Activated naive CD8-positive, alpha-beta T cell (primary cell): ENCODE measurements around the gene ANO2.

Experiments
- H3K27ac Mint-ChIP-seq: one replicate; pipeline ENCODE4 v1.8.0; 2021; ENCODE audit warnings: mixed read lengths
- H3K27me3 Mint-ChIP-seq: one replicate; pipeline ENCODE4 v1.8.0; 2021; ENCODE audit warnings: mixed read lengths
- H3K36me3 Mint-ChIP-seq: one replicate; pipeline ENCODE4 v1.8.0; 2021; ENCODE audit warnings: mixed read lengths
- H3K4me1 Mint-ChIP-seq: one replicate; pipeline ENCODE4 v1.8.0; 2021; ENCODE audit warnings: low read depth, mixed read lengths
- H3K4me3 Mint-ChIP-seq: one replicate; pipeline ENCODE4 v1.8.0; 2021; ENCODE audit warnings: mild to moderate bottlenecking, mixed read lengths
- H3K9me3 Mint-ChIP-seq: one replicate; pipeline ENCODE4 v1.8.0; 2021; ENCODE audit warnings: low read depth, mixed read lengths

ANO2 gene

DNA sequence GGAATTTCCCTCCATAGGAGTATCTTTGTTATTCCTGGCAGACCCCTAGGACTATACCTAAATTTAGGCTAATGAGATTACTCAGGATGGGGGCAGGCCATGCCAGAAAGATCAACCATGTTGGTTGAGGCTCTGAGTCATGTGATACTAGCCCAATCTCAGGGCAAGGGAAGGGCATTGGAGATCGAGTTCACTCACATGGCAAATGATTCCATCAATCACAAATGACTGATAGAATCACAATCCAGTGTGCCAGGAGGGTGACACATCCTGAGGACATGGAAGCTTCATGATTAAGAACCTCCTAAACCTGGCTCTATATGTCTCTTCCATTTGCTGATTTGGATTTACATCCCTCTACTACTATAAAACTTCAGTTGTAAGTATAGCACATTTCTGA, 330.8 kb downstream of the ANO2 start:
- no peak overlapping the region for H3K27ac Mint-ChIP-seq
- H3K4me3 Mint-ChIP-seq: no peak overlapping the region
- no peaks in the 10 kb centered on the region for H3K36me3 Mint-ChIP-seq
- H3K4me1 Mint-ChIP-seq: no peaks in the 10 kb centered on the region
- H3K9me3 Mint-ChIP-seq: no peaks in the 10 kb centered on the region
- peaks cover 1% of the 10 kb centered on the region for H3K27me3 Mint-ChIP-seq

DNA sequence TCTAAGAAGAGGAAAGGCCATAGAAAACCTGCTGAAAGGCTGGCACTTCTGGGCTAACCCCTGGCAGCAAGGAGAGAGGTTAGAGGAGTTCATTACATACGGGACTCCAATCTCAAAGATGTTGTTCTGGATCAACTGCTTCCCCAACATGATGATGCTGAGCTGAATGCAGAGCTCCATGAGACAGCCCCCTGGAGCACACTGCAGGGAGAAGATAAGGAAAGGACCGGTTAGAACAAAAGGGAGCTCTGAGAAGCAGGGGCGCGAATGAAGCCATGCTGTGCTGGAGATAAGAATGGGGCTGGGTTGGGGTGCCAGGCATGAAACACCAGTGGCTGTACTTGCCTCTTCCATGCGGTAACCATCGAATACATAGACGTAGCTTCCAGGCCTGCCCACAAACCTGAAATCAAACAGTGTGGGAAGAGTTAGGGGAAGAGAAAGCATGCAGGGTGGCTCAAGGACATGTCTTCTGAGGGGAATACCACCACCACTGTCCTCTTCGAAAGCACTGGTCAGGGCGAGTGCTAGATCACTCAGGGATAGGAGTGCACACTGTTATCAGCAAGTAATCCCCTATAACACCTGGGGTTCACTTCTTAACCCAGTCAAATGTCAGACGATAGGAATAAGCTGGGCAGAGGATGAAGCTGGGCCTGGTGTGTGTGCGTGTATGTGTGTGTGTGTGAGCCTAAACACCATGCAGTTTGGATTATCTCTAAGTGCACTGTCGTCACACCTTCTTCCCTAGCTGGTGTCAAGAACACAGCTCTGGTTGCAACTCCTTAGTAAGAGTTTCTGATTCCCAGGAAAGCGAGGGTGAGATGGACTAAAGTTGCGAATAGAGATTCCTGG, 332.3 kb downstream of the ANO2 start:
- H3K27ac Mint-ChIP-seq: no peak overlapping the region
- no peak overlapping the region for H3K4me3 Mint-ChIP-seq
- no peaks in the 10 kb centered on the region for H3K4me1 Mint-ChIP-seq
- no peaks in the 10 kb centered on the region for H3K9me3 Mint-ChIP-seq
- H3K36me3 Mint-ChIP-seq: no peaks in the 10 kb centered on the region
- no peaks in the 10 kb centered on the region for H3K27me3 Mint-ChIP-seq

DNA sequence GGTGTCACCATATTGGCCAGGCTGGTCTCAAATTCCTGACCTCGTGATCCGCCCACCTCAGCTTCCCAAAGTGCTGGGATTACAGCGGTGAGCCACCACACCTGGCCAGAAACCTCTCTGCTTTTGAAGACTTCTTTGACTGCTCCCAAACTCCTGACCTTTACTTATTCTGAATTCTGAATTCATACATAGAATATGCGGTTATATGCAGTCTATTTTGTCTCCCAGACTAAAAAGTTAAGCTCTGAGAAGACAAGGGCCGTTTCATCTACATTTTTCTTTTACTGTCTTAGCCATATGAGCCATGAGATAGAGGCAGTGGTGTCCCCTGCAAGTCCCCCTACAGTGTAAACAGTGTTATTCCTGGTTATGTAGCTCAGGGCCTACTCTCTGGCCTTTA, 333.9 kb downstream of the ANO2 start:
- Mint-ChIP-seq H3K27me3 (no peaks in the 10 kb centered on the region), H3K36me3 (no peaks in the 10 kb centered on the region), H3K27ac (no peak overlapping the region), H3K4me3 (no peak overlapping the region), H3K9me3 (no peaks in the 10 kb centered on the region), H3K4me1 (no peaks in the 10 kb centered on the region)

DNA sequence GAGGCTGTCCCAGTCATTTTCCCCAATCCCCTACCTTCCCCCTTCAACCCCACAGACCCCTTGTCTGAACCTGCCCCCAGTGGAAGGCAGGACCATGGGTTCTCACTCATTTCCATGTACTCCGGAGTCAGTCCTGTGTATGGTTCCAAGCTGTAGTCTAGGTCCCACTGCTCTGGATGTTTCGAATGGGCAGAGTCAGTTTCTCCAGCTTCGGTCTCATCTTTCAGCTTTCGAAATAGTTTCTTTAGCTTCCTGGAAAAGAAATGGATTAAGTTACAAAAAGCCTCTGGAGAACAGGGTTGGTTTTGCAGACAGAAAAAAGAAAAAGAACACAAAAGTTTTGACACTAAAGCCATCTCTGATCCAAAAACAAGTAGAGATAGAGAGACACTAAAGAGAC, 345.7 kb downstream of the ANO2 start:
- Mint-ChIP-seq H3K4me3 (no peak overlapping the region), H3K9me3 (no peaks in the 10 kb centered on the region)

DNA sequence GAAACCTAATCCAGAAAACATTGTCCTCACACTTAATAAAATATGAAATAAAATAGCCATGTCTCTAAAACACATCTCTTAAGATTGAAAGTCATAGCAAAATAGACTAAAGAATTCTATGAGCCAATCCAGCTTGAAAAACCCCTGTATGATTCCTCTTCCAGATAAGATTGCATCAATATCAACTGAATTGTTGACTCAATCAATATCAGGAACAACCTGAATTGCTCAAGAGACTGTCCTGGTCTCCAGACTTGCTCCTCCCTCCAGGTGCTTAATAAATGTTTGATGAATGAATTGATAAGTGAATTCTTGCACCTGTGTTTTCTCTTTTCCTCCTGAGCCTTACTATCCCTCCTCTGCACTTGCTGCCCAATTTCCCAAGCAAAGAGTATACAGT, 351.1 kb downstream of the ANO2 start:
- Mint-ChIP-seq H3K27me3 (peaks cover 11% of the 10 kb centered on the region), H3K4me1 (no peaks in the 10 kb centered on the region), H3K4me3 (no peak overlapping the region), H3K36me3 (no peaks in the 10 kb centered on the region), H3K27ac (no peak overlapping the region), H3K9me3 (no peaks in the 10 kb centered on the region)

More for the DNA sequence above, 345.7 kb downstream of the ANO2 start:
- Mint-ChIP-seq H3K36me3 (no peaks in the 10 kb centered on the region), H3K27ac (no peak overlapping the region), H3K27me3 (peaks cover 12% of the 10 kb centered on the region), H3K4me1 (no peaks in the 10 kb centered on the region)

DNA sequence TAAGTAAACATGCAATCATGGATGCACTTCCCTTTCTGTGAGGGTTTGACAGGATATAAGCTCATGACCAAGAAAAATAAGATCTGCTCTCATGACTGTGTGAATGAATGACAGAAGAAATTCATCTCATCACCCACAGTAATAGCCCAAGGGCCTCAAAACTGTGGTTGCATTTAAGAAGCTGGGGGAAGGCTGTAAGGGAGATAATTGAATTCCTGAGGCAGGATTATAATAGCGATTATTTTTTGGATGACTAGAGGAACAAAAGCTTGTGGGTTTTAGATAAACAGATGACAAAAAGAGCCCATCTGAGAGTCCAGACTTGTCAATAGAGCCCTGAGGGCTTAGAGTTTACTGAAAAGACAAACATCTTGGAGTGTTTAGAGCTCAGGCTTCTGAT, 352.0 kb downstream of the ANO2 start:
- H3K4me3 Mint-ChIP-seq: no peak overlapping the region
- H3K4me1 Mint-ChIP-seq: no peaks in the 10 kb centered on the region
- H3K27ac Mint-ChIP-seq: no peak overlapping the region
- H3K36me3 Mint-ChIP-seq: no peaks in the 10 kb centered on the region
- H3K27me3 Mint-ChIP-seq: peaks cover 11% of the 10 kb centered on the region
- H3K9me3 Mint-ChIP-seq: no peaks in the 10 kb centered on the region

DNA sequence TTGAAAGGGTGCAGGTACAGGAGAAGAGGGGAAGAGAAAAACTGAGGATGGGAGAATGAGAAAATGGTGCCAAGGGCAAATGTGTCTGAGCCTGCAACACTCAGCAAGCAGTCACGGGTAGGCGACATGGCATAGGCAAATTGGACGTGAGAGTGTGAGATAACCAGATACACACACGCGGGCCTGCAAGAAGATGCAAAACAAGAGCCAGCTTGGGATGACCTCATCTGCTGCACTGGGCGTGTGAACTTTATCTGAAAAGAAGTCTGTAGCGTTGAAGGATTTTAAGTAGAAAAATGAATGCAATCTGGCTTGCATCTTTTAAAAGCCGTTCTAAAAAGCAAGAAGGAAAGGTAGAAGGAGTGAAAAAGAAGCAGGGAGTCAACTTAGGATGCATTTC, 352.7 kb downstream of the ANO2 start:
- H3K36me3 Mint-ChIP-seq: no peaks in the 10 kb centered on the region
- H3K4me1 Mint-ChIP-seq: no peaks in the 10 kb centered on the region
- H3K27ac Mint-ChIP-seq: no peak overlapping the region
- H3K9me3 Mint-ChIP-seq: no peaks in the 10 kb centered on the region
- no peak overlapping the region for H3K4me3 Mint-ChIP-seq
- H3K27me3 Mint-ChIP-seq: peaks cover 8% of the 10 kb centered on the region

DNA sequence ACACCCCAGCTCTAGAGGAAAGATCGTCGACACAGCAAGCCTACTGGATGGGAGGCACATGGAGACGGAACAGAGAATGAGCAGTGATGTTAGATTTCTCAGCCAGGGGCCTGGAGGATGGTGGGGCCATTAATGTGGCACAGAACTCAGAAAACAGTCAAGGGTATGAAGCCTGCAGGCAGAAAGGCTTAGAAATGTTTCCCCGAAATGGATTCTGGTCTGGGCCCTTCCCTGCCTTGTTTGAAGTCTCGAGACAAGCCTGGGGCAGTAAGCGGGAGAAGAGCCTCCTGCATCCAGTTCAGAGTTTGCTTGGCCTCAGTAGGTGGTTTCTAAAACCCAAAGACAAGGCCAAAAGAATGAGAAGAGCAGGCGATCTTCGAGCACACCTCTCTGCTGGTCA, 354.7 kb downstream of the ANO2 start:
- Mint-ChIP-seq H3K27me3 (peaks cover 5% of the 10 kb centered on the region), H3K36me3 (no peaks in the 10 kb centered on the region), H3K27ac (no peak overlapping the region), H3K4me3 (no peak overlapping the region), H3K4me1 (no peaks in the 10 kb centered on the region), H3K9me3 (no peaks in the 10 kb centered on the region)

DNA sequence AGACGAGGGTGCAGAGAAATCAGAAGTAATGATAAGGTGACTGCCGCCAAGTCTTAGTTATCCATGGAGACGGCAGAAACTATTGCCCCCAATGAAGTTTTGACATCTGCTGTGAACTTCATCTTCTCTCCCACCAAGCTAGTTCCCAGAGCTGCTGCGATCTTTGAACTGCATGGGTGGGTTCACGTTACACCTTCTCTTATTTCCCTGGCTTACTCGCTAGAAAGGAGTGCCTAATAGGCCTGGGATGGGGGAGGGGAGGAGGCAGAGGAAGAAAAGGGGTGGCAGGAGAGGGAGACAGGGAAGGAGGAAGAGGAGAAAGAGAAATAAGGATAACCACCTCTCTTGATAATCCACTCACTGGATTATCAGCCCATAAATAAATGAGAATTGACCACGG, 356.0 kb downstream of the ANO2 start:
- H3K27ac Mint-ChIP-seq: no peak overlapping the region
- no peaks in the 10 kb centered on the region for H3K36me3 Mint-ChIP-seq
- no peaks in the 10 kb centered on the region for H3K9me3 Mint-ChIP-seq

DNA sequence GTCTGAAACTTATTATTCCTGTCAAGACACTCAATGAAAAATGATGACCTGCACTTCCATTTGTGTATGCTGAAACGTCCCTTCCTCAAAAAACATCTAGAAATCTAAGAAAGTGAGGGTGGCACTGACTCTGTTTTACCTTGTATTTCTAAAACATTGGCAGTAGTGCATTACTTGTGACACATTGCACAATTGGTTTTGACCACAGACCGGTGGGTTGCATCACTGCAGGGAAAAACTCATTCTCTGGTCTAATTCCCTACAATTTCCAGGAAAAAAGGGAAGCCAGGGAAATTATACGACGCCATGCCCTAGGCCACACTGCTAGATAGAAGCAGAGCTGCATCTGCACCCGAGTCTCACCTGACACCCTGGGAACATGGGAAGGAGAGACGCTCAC, 356.5 kb downstream of the ANO2 start:
- no peak overlapping the region for H3K27ac Mint-ChIP-seq
- H3K9me3 Mint-ChIP-seq: no peaks in the 10 kb centered on the region
- no peaks in the 10 kb centered on the region for H3K36me3 Mint-ChIP-seq
- H3K27me3 Mint-ChIP-seq: peaks cover 3% of the 10 kb centered on the region
- no peak overlapping the region for H3K4me3 Mint-ChIP-seq
- H3K4me1 Mint-ChIP-seq: no peaks in the 10 kb centered on the region

More for the DNA sequence above, 356.0 kb downstream of the ANO2 start:
- H3K27me3 Mint-ChIP-seq: peaks cover 3% of the 10 kb centered on the region
- no peaks in the 10 kb centered on the region for H3K4me1 Mint-ChIP-seq
- no peak overlapping the region for H3K4me3 Mint-ChIP-seq

DNA sequence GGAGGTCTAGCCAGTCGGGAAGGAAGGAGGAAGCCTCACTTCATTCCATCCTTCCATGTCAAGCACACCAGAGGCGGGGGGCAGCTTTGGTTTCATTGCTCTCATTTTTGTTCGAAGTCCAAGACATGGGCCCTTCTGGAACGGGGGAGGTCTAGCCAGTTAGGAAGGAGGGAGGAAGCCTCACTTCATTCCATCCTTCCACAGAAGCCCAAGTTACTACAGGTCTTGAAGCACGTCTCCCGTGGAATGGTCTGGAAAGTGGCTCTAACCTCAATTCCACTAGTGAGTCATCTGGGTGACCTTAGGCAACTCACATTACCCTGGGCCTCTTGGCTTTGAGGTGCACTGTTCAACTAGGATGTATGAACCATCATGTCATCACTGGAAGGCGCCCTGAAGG, 356.9 kb downstream of the ANO2 start:
- peaks cover 3% of the 10 kb centered on the region for H3K27me3 Mint-ChIP-seq
- H3K4me1 Mint-ChIP-seq: no peaks in the 10 kb centered on the region
- H3K36me3 Mint-ChIP-seq: no peaks in the 10 kb centered on the region
- H3K9me3 Mint-ChIP-seq: no peaks in the 10 kb centered on the region
- no peak overlapping the region for H3K27ac Mint-ChIP-seq
- no peak overlapping the region for H3K4me3 Mint-ChIP-seq

DNA sequence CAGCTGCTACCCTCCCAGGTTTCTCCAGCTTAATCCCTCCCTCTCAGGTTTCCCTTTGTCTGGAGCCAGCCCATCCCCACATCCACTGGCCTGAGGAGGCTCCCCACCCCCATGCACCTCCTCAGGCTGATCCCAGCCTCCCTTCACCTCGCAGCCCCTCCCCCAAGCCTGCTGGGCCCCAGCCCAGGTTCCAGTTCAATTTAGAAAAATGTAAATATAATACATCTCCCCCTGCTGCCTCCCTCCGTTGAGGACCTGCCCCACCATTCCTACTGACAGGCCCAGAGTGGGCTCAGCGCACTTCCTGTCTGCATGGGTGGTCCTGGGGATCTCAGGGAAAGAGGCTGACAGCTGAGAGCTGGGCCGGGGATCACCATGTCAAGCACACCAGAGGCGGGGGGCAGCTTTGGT, 357.3 kb downstream of the ANO2 start:
- Mint-ChIP-seq H3K27ac (no peak overlapping the region), H3K36me3 (no peaks in the 10 kb centered on the region), H3K4me1 (no peaks in the 10 kb centered on the region), H3K4me3 (no peak overlapping the region), H3K9me3 (no peaks in the 10 kb centered on the region), H3K27me3 (peaks cover 3% of the 10 kb centered on the region)

DNA sequence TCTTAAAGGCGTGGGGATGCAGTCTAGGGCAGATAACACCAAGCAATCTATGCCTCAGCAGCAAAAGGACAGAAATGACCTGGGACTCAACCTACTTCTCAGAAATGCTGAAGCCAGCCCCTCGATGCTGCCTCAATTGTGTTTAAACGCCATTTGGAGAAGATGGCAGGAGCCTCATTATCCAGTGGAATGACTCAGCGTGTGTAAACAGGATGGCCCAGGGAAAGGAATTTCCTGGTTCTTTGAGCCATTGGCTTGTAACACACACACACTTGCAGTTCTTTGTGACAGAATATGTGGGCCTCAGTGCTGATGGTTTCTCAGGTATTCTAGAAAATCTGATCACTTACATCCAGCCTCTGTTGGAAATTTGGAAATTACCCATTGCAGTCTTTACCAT, 358.9 kb downstream of the ANO2 start:
- no peak overlapping the region for H3K4me3 Mint-ChIP-seq
- H3K9me3 Mint-ChIP-seq: no peaks in the 10 kb centered on the region
- no peak overlapping the region for H3K27ac Mint-ChIP-seq
- H3K36me3 Mint-ChIP-seq: no peaks in the 10 kb centered on the region
- H3K4me1 Mint-ChIP-seq: no peaks in the 10 kb centered on the region
- H3K27me3 Mint-ChIP-seq: peaks cover under 1% of the 10 kb centered on the region

DNA sequence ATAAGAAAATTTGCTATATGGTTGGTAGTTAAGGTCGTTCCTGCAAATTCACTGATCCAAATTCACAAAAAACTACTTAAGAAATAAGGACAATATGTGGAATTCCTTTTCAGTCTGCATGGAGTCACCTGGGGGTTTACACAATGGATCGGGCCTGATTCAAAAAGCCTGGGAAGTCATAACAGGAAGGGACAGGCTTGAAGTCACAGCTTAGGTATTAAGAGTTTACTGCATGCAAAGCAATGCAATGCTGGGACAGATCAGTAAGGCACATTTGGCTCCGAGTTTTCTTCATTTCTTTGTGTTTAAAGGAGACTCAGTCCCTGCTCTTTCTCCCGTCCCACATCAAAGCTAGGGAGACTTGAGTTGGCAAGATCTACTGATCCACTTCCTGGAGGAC, 359.9 kb downstream of the ANO2 start:
- H3K4me1 Mint-ChIP-seq: no peaks in the 10 kb centered on the region
- no peaks in the 10 kb centered on the region for H3K9me3 Mint-ChIP-seq
- no peaks in the 10 kb centered on the region for H3K36me3 Mint-ChIP-seq
- H3K27ac Mint-ChIP-seq: no peak overlapping the region
- H3K4me3 Mint-ChIP-seq: no peak overlapping the region
- H3K27me3 Mint-ChIP-seq: peaks cover 3% of the 10 kb centered on the region

DNA sequence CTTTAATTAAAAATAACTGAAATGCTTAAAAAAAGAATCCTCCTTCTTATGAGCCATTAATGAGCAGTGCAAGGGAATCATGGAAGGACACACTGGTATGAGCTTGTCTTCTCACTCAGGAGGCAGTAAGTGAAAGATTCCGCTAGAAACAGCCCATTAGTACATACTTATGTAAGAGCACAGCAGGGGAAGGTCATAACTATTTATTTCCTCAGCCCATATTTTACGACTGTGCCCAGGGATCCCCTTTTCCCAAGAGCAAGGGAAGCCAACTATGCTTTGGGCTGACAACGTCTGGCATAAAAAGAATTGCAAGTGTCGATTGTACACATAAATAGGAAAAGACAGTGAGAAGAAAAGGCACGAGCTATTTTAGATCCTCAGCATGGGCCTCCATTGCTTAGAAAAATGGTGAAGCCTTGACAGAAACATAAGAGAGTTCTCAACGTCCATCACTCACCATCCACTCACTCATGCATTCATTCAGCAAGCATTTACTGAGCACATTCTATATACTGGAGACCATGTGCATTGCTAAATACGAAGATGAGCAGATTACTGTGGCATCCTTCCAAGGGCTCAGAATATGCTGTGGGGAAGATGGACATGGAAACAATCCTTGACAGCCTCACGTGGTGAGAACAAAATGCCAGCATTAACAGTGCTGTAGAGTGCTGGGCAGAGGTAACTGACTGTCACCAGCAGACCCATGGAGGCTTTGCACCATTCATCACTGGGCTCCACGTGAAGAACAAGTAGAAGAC, 360.5 kb downstream of the ANO2 start:
- Mint-ChIP-seq H3K27me3 (peaks cover 3% of the 10 kb centered on the region), H3K36me3 (no peaks in the 10 kb centered on the region), H3K9me3 (no peaks in the 10 kb centered on the region), H3K27ac (no peak overlapping the region), H3K4me3 (no peak overlapping the region), H3K4me1 (no peaks in the 10 kb centered on the region)
